HepG2 (cell line): ENCODE data around the gene PRDX5. TPM values are rescaled to one million over a fixed set of nuclear protein-coding genes. Genes with fewer than 3 reads are reported as not detected.

Experiments
- ATAC-seq: fragments of 200-7000 bp; cut with Tn5 transposase; 3 replicates; pipeline ENCODE4 v1.9.1; 2020; ENCODE audit warnings: mild to moderate bottlenecking, moderate library complexity
- BruUV-seq: library from RNA; stranded (reverse); fragments of 400-500 nt; replicated peaks from 2 replicates; lab custom pipeline; 2021; lab: Mats Ljungman, UMichigan
- CTCF ChIA-PET: fragments of 300-600 bp; formaldehyde crosslinking; extraction: SDS; loops from one replicate; lab custom pipeline; 2021; ENCODE audit warnings: low total read pairs, inconsistent platforms, low intra/inter-chr PET ratio; lab: Yijun Ruan, JAX
- POLR2A ChIA-PET: fragments of 350-600 bp; sonication (Branson Sonifier 250); formaldehyde crosslinking; loops from one replicate; lab custom pipeline; 2020; ENCODE audit warnings: antibody characterized with exemption, inconsistent platforms; lab: Yijun Ruan, JAX
- DNase-seq: peaks from one replicate; pipeline ENCODE4 v3.0.0-alpha.2; 2015; ENCODE audit warnings: low spot score
- FAIRE-seq: peaks from 3 replicates; lab custom pipeline; 2011; peaks lifted over from hg19 to GRCh38; lab: Jason Lieb, UNC
- H2AFZ ChIP-seq: one replicate; pipeline ENCODE4 v1.6.1; 2011; ENCODE audit warnings: low read length, inconsistent platforms
- H3K27ac ChIP-seq: fragments of 300-600 bp; 3 replicates; pipeline ENCODE4 v1.8.0; 2011; ENCODE audit warnings: mixed run types, mild to moderate bottlenecking, mixed read lengths, low read length, inconsistent platforms; ENCODE audit not compliant: insufficient read depth; ENCODE audit errors: extremely low read length
- H3K27me3 ChIP-seq, 2 experiments: fragments of 200-600 bp in 1 of 2; 2 replicates in 1 of 2; 3 replicates in 1 of 2; pipeline versions ENCODE4 v1.6.0 to v1.8.0; 2011; ENCODE audit warnings: low read length in 2 of 2, mild to moderate bottlenecking in 2 of 2, moderate library complexity in 2 of 2, inconsistent platforms in 1 of 2; ENCODE audit not compliant: insufficient read depth in 2 of 2, control insufficient read depth in 1 of 2
- H3K36me3 ChIP-seq, 2 experiments: fragments of 200-600 bp in 1 of 2; replicated peaks in 1 of 2; 2 replicates in 1 of 2; 3 replicates in 1 of 2; pipeline versions ENCODE4 v1.5.1 to v1.8.0; 2011; ENCODE audit warnings: low read length in 2 of 2, inconsistent platforms in 1 of 2; ENCODE audit not compliant: insufficient read depth in 2 of 2, control insufficient read depth in 1 of 2
- H3K4me1 ChIP-seq: 2 replicates; pipeline ENCODE4 v1.5.1; 2012; ENCODE audit warnings: low read length, inconsistent platforms; ENCODE audit not compliant: insufficient read depth
- H3K4me2 ChIP-seq: 2 replicates; pipeline ENCODE4 v1.6.0; 2011; ENCODE audit warnings: low read depth, low read length, inconsistent platforms
- H3K4me3 ChIP-seq, 3 experiments: fragments of 200-600 bp in 1 of 3; sonication (generic), shearing (Covaris generic) in 1 of 3; replicated peaks in 1 of 3; 2 replicates each; pipeline ENCODE4 v1.5.1; 2011 to 2016; ENCODE audit warnings: low read length in 3 of 3, inconsistent platforms in 2 of 3, low read depth in 2 of 3, mild to moderate bottlenecking in 2 of 3, control low read depth in 1 of 3, mixed read lengths in 1 of 3; ENCODE audit not compliant: insufficient read depth in 1 of 3
- H3K79me2 ChIP-seq: one replicate; pipeline ENCODE4 v1.6.1; 2011; ENCODE audit warnings: low read length, inconsistent platforms; ENCODE audit not compliant: insufficient read depth
- H3K9ac ChIP-seq: 2 replicates; pipeline ENCODE4 v1.6.0; 2011; ENCODE audit warnings: mild to moderate bottlenecking, low read depth, low read length, inconsistent platforms; ENCODE audit not compliant: insufficient read depth
- H3K9me3 ChIP-seq: 2 replicates; pipeline ENCODE4 v1.5.1; 2012; ENCODE audit warnings: mild to moderate bottlenecking, low read length
- H4K20me1 ChIP-seq: 2 replicates; pipeline ENCODE4 v1.6.0; 2011; ENCODE audit warnings: inconsistent platforms, mild to moderate bottlenecking, low read length, moderate library complexity; ENCODE audit not compliant: insufficient read depth
- AGO1 ChIP-seq: fragments of 200-400 bp; formaldehyde crosslinking; IDR thresholded peaks from 2 replicates; pipeline ENCODE4 v1.6.1; 2017; ENCODE audit warnings: mild to moderate bottlenecking, low read depth, low read length, moderate library complexity; ENCODE audit not compliant: poor library complexity, severe bottlenecking
- ASH2L ChIP-seq: fragments of 300-600, 200-600 bp; sonication (generic); IDR thresholded peaks from 2 replicates; pipeline ENCODE4 v1.7.0; 2017; ENCODE audit warnings: low read depth, mild to moderate bottlenecking, moderate library complexity, mixed read lengths, low read length; ENCODE audit not compliant: insufficient read length
- ATF7-NPFF ChIP-seq: sonication (generic); formaldehyde crosslinking; IDR thresholded peaks from 2 replicates; pipeline ENCODE4 v1.8.1; 2023; ENCODE audit warnings: mild to moderate bottlenecking, low read depth, missing genetic modification reagents, moderate library complexity
- PHF21A ChIP-seq: sonication (generic); formaldehyde crosslinking; IDR thresholded peaks from 2 replicates; pipeline ENCODE4 v1.5.0; 2020; ENCODE audit warnings: mild to moderate bottlenecking, missing genetic modification reagents
- ZBTB46 ChIP-seq: sonication (generic); formaldehyde crosslinking; IDR thresholded peaks from 2 replicates; pipeline ENCODE4 v1.4.0; 2020; ENCODE audit warnings: mild to moderate bottlenecking, missing genetic modification reagents, borderline replicate concordance
- ZNF101 ChIP-seq: sonication (generic); formaldehyde crosslinking; IDR thresholded peaks from 2 replicates; pipeline ENCODE4 v1.4.0; 2020; ENCODE audit warnings: mild to moderate bottlenecking, low read depth, missing genetic modification reagents, borderline replicate concordance
- ZNF251 ChIP-seq: sonication (generic); formaldehyde crosslinking; IDR thresholded peaks from 2 replicates; pipeline ENCODE4 v1.9.0; 2021; ENCODE audit warnings: mild to moderate bottlenecking, missing genetic modification reagents
- ZNF7 ChIP-seq: IDR thresholded peaks from 2 replicates; pipeline ENCODE4 v1.6.1; 2016; ENCODE audit warnings: missing biosample characterization, missing genetic modification reagents
- ZNF83 ChIP-seq: sonication (generic); formaldehyde crosslinking; IDR thresholded peaks from 2 replicates; pipeline ENCODE4 v1.4.0; 2020; ENCODE audit warnings: missing genetic modification reagents, mild to moderate bottlenecking, borderline replicate concordance
- WGBS: methylation state at CpG from one replicate; pipeline ENCODE4 v1.1.6; 2017; ENCODE audit warnings: low lambda C conversion rate; 5-methylcytosine and 5-hydroxymethylcytosine counted together
- in situ Hi-C: cut with HindIII; loops from 2 replicates; pipeline ENCODE4 v1.10.0; 2017; ENCODE audit warnings: low pct_unique_long_range_greater_than_20kb; ENCODE audit not compliant: extremely low pct_ligation_motif_present
- intact Hi-C: fragments of 100-400 bp; cut with micrococcal nuclease; formaldehyde crosslinking; loops from one replicate; pipeline ENCODE4 v1.10.0; 2022; ENCODE audit not compliant: unreplicated experiment
- polyA plus RNA-seq, 8 experiments: library from polyadenylated mRNA; depleted of rRNA in 3 of 8; stranded (reverse) in 7 of 8; unstranded in 1 of 8; fragments of >200 nt; fragmentation: Illumina TruSeq in 4 of 8; extraction: Trizol in 4 of 8; gene quantifications; 2 replicates each; pipeline versions ENCODE4 v1.2.1 to v1.2.3, GENCODE V29; 2011 to 2016; ENCODE audit warnings: low read depth in 4 of 8, missing spikeins in 1 of 8, mixed read lengths in 1 of 8; ENCODE audit not compliant: insufficient read depth in 1 of 8
- total RNA-seq, 5 experiments: library from RNA; depleted of rRNA; stranded (reverse); fragments of >200 nt; fragmentation: Illumina TruSeq; extraction: Trizol; gene quantifications; 2 replicates each; pipeline ENCODE4 v1.2.3, GENCODE V29; 2016; ENCODE audit warnings: low read depth in 1 of 5
- TF ChIP-seq, protein P1 (sequence below): sonication (generic); formaldehyde crosslinking; IDR thresholded peaks from 2 replicates; pipeline ENCODE4 v1.8.1; 2023; ENCODE audit warnings: missing genetic modification reagents, mild to moderate bottlenecking, borderline replicate concordance
- TF ChIP-seq, protein P2 (sequence below): sonication (generic); formaldehyde crosslinking; IDR thresholded peaks from 2 replicates; pipeline ENCODE4 v1.5.0; 2020; ENCODE audit warnings: mild to moderate bottlenecking, missing genetic modification reagents, borderline replicate concordance
- TF ChIP-seq, protein P3 (sequence below): sonication (generic); formaldehyde crosslinking; IDR thresholded peaks from 2 replicates; pipeline ENCODE4 v1.4.0; 2020; ENCODE audit warnings: low read depth, mild to moderate bottlenecking, missing genetic modification reagents
- TF ChIP-seq, protein P4 (sequence below): sonication (generic); formaldehyde crosslinking; IDR thresholded peaks from 2 replicates; pipeline ENCODE4 v1.8.0; 2022; ENCODE audit warnings: low read depth, missing genetic modification reagents

PRDX5 gene
- total and polyA plus RNA-seq, 2 of the 13 experiments (the other 11 are each of a cell fraction or from before 2014, with no cell fraction given), result 215 to 311 TPM

DNA sequence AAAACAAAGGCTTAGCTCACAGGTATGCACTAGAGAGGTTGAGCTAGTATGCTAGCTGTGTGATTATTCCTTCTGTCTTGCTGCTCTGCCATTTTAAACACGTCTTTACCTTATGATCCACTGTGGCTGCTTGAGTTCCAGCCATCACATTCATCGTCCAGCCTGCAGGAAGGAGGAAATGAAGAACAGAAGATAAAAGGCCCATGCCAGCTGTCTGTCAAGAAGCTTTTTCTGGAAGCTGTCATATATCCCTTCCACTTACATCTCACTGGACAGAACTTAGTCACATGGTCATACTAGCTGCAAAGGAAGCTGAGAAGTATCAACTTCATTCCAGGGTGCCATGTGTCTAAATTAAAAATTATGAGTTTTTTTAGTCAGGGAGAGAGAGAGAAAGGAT, 9.5 kb downstream of the PRDX5 start (continued):
- TF ChIP-seq, protein P1, sequence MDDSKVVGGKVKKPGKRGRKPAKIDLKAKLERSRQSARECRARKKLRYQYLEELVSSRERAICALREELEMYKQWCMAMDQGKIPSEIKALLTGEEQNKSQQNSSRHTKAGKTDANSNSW (CRISPR knock-in tag), result no peak

- intact Hi-C loops (no loop called here), in situ Hi-C loops (no loop called here)
- H3K9me3 ChIP-seq, result no peaks in the 10 kb centered on the region
- H4K20me1 ChIP-seq, result no peaks in the 10 kb centered on the region
- H3K27me3 ChIP-seq, result peaks cover 1 to 7% of the 10 kb centered on the region in 2 experiments; a peak in 3 of 5 replicates
- H3K36me3 ChIP-seq, result no peaks in the 10 kb centered on the region
- H3K9ac ChIP-seq, result no peak overlapping the region
- FAIRE-seq, result no peak
- 64% methylated on average over 3 of the region's 3 CpGs for WGBS
- no peak overlapping the region for H3K4me2 ChIP-seq
- ChIA-PET POLR2A (interaction anchor here (3.2 kb wide), 1 partner anchor 10 kb away, joined by 12 read pairs; the partner anchor contains the start of genes PRDX5 and TRMT112), CTCF (no interaction called here)
- H3K27ac ChIP-seq, result no peak overlapping the region
- no peak for DNase-seq
- H3K4me1 ChIP-seq, result peaks cover 22% of the 10 kb centered on the region
- no peak overlapping the region for H3K4me3 ChIP-seq
- no TSS peak for BruUV-seq
- H3K79me2 ChIP-seq, result no peaks in the 10 kb centered on the region
- ATAC-seq, result no peak
- no peak overlapping the region for H2AFZ ChIP-seq
- TF ChIP-seq, protein P2, sequence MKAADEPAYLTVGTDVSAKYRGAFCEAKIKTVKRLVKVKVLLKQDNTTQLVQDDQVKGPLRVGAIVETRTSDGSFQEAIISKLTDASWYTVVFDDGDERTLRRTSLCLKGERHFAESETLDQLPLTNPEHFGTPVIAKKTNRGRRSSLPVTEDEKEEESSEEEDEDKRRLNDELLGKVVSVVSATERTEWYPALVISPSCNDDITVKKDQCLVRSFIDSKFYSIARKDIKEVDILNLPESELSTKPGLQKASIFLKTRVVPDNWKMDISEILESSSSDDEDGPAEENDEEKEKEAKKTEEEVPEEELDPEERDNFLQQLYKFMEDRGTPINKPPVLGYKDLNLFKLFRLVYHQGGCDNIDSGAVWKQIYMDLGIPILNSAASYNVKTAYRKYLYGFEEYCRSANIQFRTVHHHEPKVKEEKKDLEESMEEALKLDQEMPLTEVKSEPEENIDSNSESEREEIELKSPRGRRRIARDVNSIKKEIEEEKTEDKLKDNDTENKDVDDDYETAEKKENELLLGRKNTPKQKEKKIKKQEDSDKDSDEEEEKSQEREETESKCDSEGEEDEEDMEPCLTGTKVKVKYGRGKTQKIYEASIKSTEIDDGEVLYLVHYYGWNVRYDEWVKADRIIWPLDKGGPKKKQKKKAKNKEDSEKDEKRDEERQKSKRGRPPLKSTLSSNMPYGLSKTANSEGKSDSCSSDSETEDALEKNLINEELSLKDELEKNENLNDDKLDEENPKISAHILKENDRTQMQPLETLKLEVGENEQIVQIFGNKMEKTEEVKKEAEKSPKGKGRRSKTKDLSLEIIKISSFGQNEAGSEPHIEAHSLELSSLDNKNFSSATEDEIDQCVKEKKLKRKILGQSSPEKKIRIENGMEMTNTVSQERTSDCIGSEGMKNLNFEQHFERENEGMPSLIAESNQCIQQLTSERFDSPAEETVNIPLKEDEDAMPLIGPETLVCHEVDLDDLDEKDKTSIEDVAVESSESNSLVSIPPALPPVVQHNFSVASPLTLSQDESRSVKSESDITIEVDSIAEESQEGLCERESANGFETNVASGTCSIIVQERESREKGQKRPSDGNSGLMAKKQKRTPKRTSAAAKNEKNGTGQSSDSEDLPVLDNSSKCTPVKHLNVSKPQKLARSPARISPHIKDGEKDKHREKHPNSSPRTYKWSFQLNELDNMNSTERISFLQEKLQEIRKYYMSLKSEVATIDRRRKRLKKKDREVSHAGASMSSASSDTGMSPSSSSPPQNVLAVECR (CRISPR knock-in tag), result no peak
- TF ChIP-seq AGO1 (no peak), ZBTB46 (CRISPR knock-in tag) (no peak), ZNF101 (CRISPR knock-in tag) (no peak), ASH2L (no peak), ZNF251 (CRISPR knock-in tag) (no peak), PHF21A (no peak), ZNF83 (CRISPR knock-in tag) (no peak), ATF7-NPFF (CRISPR knock-in tag) (no peak), ZNF7 (CRISPR knock-in tag) (no peak)
- TF ChIP-seq, protein P3, sequence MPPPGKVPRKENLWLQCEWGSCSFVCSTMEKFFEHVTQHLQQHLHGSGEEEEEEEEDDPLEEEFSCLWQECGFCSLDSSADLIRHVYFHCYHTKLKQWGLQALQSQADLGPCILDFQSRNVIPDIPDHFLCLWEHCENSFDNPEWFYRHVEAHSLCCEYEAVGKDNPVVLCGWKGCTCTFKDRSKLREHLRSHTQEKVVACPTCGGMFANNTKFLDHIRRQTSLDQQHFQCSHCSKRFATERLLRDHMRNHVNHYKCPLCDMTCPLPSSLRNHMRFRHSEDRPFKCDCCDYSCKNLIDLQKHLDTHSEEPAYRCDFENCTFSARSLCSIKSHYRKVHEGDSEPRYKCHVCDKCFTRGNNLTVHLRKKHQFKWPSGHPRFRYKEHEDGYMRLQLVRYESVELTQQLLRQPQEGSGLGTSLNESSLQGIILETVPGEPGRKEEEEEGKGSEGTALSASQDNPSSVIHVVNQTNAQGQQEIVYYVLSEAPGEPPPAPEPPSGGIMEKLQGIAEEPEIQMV, result no peak
- TF ChIP-seq, protein P4, sequence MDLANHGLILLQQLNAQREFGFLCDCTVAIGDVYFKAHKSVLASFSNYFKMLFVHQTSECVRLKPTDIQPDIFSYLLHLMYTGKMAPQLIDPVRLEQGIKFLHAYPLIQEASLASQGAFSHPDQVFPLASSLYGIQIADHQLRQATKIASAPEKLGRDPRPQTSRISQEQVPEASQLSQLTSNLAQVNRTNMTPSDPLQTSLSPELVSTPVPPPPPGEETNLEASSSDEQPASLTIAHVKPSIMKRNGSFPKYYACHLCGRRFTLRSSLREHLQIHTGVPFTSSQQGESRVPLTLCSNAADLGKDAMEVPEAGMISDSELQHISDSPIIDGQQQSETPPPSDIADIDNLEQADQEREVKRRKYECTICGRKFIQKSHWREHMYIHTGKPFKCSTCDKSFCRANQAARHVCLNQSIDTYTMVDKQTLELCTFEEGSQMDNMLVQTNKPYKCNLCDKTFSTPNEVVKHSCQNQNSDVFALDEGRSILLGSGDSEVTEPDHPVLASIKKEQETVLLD, result no peak
These were observed 10.1 kb downstream of the PRDX5 start for GRCh38 chr11:64327993-64328392.
